Adipocyte (in vitro differentiated cells): ENCODE measurements around the gene ZNF830.
A peak's percentile ranks its signal among the peaks of the same experiment; 100 is the strongest.
"Not testable (repeated sequence)": the region's sequence is repeated elsewhere in the genome, so short reads cannot be mapped to it uniquely, and the experiment has no call there.

Source experiments
- DNase-seq: peaks from one replicate; pipeline ENCODE4 v3.0.0-alpha.2; 2015; ENCODE audit warnings: low read depth
- H3K27me3 ChIP-seq: replicated peaks from 2 replicates; pipeline ENCODE4 v1.7.0; 2013; ENCODE audit warnings: mild to moderate bottlenecking, low read length, moderate library complexity; ENCODE audit not compliant: control insufficient read depth, insufficient read depth
- H3K36me3 ChIP-seq: 2 replicates; pipeline ENCODE4 v1.7.0; 2013; ENCODE audit warnings: low read length, mild to moderate bottlenecking, moderate library complexity; ENCODE audit not compliant: control insufficient read depth, insufficient read depth, severe bottlenecking
- H3K4me1 ChIP-seq: 2 replicates; pipeline ENCODE4 v1.7.0; 2013; ENCODE audit warnings: mild to moderate bottlenecking, low read length, moderate library complexity; ENCODE audit not compliant: control insufficient read depth, insufficient read depth
- H3K4me3 ChIP-seq: 2 replicates; pipeline ENCODE4 v1.7.0; 2013; ENCODE audit warnings: mild to moderate bottlenecking, low read length, moderate library complexity
- H3K9ac ChIP-seq: 2 replicates; pipeline ENCODE4 v1.7.0; 2013; ENCODE audit warnings: mild to moderate bottlenecking, low read length, moderate library complexity
- H3K9me3 ChIP-seq: 2 replicates; pipeline ENCODE4 v1.7.0; 2013; ENCODE audit warnings: mild to moderate bottlenecking, low read length, moderate library complexity; ENCODE audit not compliant: control insufficient read depth

ZNF830 gene

GRCh38 chr17:34961093-34961911 is at the start of gene ZNF830, which contains the start of gene CCT6B:
Gene ZNF830 (plus strand): TSS chr17:34961540. CDS start chr17:34961567, 27 bp downstream.
Gene CCT6B (minus strand): TSS chr17:34961460. CDS start chr17:34961393, 67 bp downstream.
- DNase-seq, result peak; percentile 99
- Histone ChIP-seq H3K27me3 (no peaks in the 10 kb centered on the region), H3K9ac (peak within 1 kb of the TSS; percentile 97), H3K4me3 (peak within 1 kb of the TSS; percentile 99), H3K9me3 (no peaks in the 10 kb centered on the region), H3K36me3 (peaks cover 17% of the 10 kb centered on the region), H3K4me1 (peaks cover 22% of the 10 kb centered on the region)

GRCh38 chr17:34913001-34913400 is 48.3 kb upstream of the ZNF830 start:
- no peaks in the 10 kb centered on the region for H3K4me1 ChIP-seq
- H3K4me3 ChIP-seq, result no peak overlapping the region
- H3K9ac ChIP-seq, result no peak overlapping the region
- no peaks in the 10 kb centered on the region for H3K27me3 ChIP-seq
- no peaks in the 10 kb centered on the region for H3K36me3 ChIP-seq
- DNase-seq, result no peak
- peaks cover 5% of the 10 kb centered on the region for H3K9me3 ChIP-seq

- no peak overlapping the region for H3K9ac ChIP-seq
- H3K4me3 ChIP-seq, result no peak overlapping the region
- H3K4me1 ChIP-seq, result no peaks in the 10 kb centered on the region
- no peaks in the 10 kb centered on the region for H3K36me3 ChIP-seq
- H3K27me3 ChIP-seq, result no peaks in the 10 kb centered on the region
- peaks cover 5% of the 10 kb centered on the region for H3K9me3 ChIP-seq
- DNase-seq, result no peak
Observed at GRCh38 chr17:34916120-34916519, 45.2 kb upstream of the ZNF830 start.

- Histone ChIP-seq H3K4me1 (no peaks in the 10 kb centered on the region), H3K4me3 (no peak overlapping the region), H3K27me3 (no peaks in the 10 kb centered on the region), H3K9ac (no peak overlapping the region), H3K36me3 (no peaks in the 10 kb centered on the region), H3K9me3 (peaks cover 5% of the 10 kb centered on the region)
- DNase-seq, result no peak
Observed at GRCh38 chr17:34917381-34917780, 44.0 kb upstream of the ZNF830 start.

- Histone ChIP-seq H3K9ac (no peak overlapping the region), H3K4me1 (no peaks in the 10 kb centered on the region), H3K4me3 (no peak overlapping the region), H3K36me3 (no peaks in the 10 kb centered on the region), H3K27me3 (no peaks in the 10 kb centered on the region), H3K9me3 (no peaks in the 10 kb centered on the region)
- no peak for DNase-seq
Observed at GRCh38 chr17:34920676-34921075, 40.7 kb upstream of the ZNF830 start.

- Histone ChIP-seq H3K9me3 (no peaks in the 10 kb centered on the region), H3K4me1 (no peaks in the 10 kb centered on the region), H3K4me3 (no peak overlapping the region), H3K9ac (no peak overlapping the region), H3K36me3 (no peaks in the 10 kb centered on the region), H3K27me3 (no peaks in the 10 kb centered on the region)
- DNase-seq, result no peak
Observed at GRCh38 chr17:34926661-34927060, 34.7 kb upstream of the ZNF830 start.

- H3K36me3 ChIP-seq, result no peaks in the 10 kb centered on the region
- H3K4me1 ChIP-seq, result no peaks in the 10 kb centered on the region
- no peak overlapping the region for H3K9ac ChIP-seq
- no peak overlapping the region for H3K4me3 ChIP-seq
- no peaks in the 10 kb centered on the region for H3K27me3 ChIP-seq
- no peaks in the 10 kb centered on the region for H3K9me3 ChIP-seq
- no peak for DNase-seq
Observed at GRCh38 chr17:34930283-34930682, 31.1 kb upstream of the ZNF830 start.

- H3K4me3 ChIP-seq, H3K36me3 ChIP-seq, H3K27me3 ChIP-seq, H3K9ac ChIP-seq, H3K4me1 ChIP-seq, H3K9me3 ChIP-seq, DNase-seq: not testable (repeated sequence)
Observed at GRCh38 chr17:34950780-34951179, 10.6 kb upstream of the ZNF830 start.

GRCh38 chr17:34958438-34958837 is 2.9 kb upstream of the ZNF830 start:
- Histone ChIP-seq H3K36me3 (no peaks in the 10 kb centered on the region), H3K27me3 (no peaks in the 10 kb centered on the region), H3K9me3 (no peaks in the 10 kb centered on the region), H3K4me1 (peaks cover 22% of the 10 kb centered on the region), H3K9ac (no peak overlapping the region), H3K4me3 (no peak overlapping the region)
- no peak for DNase-seq

- Histone ChIP-seq H3K4me1 (peaks cover under 1% of the 10 kb centered on the region), H3K27me3 (no peaks in the 10 kb centered on the region), H3K4me3 (no peak overlapping the region), H3K36me3 (no peaks in the 10 kb centered on the region), H3K9ac (no peak overlapping the region), H3K9me3 (no peaks in the 10 kb centered on the region)
- DNase-seq, result no peak
Observed at GRCh38 chr17:34974179-34974578, 12.8 kb downstream of the ZNF830 start.

- no peaks in the 10 kb centered on the region for H3K27me3 ChIP-seq
- H3K4me1 ChIP-seq, result peaks cover 8% of the 10 kb centered on the region
- H3K4me3 ChIP-seq, result no peak overlapping the region
- H3K36me3 ChIP-seq, result no peaks in the 10 kb centered on the region
- DNase-seq, result no peak
- no peaks in the 10 kb centered on the region for H3K9me3 ChIP-seq
- H3K9ac ChIP-seq, result no peak overlapping the region
Observed at GRCh38 chr17:34974794-34975785, 13.8 kb downstream of the ZNF830 start.
